Measurements from ENCODE around the gene KNG1.
A peak's percentile ranks its signal among the peaks of the same experiment; 100 is the strongest.
"Not testable (repeated sequence)": the region's sequence is repeated elsewhere in the genome, so short reads cannot be mapped to it uniquely, and the experiment has no call there.

The KNG1 gene

DNA sequence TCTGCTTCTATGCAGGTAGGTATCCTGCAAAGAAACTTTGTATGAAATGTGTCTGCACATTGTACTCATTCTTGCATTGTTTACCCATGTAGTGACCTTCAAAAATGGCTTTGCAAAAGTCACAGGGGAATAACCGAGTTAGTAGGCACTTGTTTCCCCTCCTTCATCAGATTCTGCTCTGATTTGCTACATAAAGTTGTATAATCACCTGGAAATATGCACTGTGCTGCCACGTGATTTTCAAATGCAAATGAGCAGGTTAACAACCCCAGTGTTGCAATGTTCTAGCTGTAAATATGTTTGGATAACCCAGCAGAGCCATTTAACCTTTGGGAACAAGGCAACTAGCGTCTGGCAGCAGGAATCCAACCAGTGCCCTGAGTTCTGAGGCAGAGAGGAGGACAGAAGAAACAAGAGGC, at the start of gene KNG1:
Gene KNG1, plus strand, starts transcription at position 321 of the 419 bp plus-strand sequence. CDS start 184 bp downstream, outside the sequence.
- no peak for DNase-seq

DNA sequence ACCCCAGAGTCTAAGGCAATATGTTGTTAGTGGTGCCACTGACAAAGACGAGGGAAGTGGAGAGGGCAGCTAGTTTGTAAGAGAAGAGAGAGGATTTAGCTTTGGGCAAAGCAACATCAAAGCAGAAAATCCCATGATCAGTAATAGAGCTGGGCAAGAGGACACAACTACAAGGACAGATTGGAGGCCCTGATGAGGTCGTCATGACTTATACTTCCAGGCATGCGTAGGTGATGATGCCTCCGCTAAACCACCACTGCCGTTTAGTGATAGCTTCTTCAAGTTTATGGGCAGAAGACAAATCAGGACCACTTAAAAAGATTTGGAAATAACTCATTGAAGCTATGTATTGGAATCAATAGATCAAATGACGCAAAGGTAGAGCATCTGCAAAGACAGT, 48.7 kb upstream of the KNG1 start:
- DNase-seq: no peak

DNA sequence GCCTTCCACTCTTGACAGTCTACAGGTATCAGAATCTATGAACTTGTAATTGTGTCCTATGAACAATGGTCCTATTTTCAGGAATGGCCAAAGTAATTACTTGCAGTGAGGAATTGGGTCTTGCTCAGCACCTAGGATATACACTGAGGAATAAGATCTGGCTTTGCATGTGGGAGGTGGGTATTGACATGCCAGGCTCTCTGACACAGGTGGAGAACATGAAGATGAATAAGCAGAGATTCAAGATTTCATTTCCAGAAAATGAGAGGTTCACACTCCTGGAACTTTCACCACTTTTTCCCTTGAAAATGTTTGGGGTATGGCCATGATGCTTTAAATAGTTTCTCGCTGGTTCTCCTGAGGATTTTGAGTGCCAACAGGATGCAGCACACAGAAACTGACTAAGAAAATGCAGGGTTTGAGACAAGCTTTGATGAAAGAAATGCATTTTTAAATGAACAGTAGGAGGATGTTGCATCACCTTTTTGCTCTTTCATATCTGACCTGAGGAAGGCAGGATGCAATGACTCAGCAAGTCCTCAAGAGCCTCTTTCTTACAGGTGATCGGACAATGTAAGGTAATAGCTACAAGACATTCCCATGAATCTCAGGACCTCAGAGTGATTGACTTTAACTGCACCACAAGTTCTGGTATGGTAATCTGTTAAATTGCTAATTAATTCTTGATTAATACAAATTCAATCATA, 47.6 kb upstream of the KNG1 start:
- no peak for DNase-seq

DNA sequence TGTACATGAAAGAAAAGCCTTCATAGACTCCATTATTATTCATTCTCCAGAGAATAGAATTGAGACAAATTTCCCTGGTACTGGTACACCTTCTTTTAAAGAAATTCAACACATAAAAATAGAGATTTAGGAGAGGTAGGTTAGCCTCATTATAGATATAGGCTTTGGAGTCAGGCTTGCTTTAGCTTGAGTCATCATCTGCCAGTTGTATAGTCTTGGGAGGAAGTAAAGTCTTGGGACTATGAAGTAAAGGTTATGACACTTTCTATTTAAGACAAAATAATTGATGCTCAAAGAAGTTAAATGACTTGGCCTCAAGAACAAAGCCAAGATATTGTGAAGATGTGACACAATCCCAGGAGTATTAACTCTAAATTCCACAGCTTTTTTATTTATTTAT, 47.0 kb upstream of the KNG1 start:
- DNase-seq: no peak

DNA sequence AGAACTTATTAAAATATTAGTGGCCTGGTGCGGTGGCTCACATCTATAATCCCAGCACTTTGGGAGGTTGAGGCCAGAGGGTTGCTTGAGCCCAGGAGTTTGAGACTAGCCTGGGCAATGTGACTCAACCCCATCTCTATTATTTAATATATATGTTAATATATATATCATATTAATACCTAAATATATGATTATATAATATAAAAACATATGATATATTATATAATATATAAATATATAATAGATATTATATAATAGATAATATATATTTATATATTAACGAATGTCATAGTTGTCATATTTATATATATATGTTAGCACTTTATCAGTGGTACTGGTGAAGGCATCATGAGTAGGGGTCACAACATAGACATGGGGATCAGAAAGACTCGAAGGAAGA, 46.1 kb upstream of the KNG1 start:
- DNase-seq: no peak

DNA sequence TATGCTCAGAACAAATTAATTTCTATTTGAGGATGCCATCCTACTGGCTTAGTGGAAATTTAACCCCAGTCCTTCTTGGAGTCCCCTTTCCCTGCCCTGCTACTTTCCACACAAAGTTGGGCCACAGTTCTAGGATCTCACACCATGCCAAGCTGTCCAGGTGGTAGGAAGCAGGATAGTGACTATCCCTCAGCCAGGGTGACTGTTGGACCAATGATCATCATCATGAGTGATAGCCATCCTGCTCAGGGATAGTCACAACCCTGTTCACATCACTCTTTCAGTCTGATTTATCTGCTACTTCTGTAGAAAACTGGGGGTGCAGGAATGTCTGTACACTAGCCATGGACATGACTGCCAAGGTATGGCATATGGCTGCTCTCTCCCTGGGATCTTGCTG, 38.6 kb upstream of the KNG1 start:
- no peak for DNase-seq

DNA sequence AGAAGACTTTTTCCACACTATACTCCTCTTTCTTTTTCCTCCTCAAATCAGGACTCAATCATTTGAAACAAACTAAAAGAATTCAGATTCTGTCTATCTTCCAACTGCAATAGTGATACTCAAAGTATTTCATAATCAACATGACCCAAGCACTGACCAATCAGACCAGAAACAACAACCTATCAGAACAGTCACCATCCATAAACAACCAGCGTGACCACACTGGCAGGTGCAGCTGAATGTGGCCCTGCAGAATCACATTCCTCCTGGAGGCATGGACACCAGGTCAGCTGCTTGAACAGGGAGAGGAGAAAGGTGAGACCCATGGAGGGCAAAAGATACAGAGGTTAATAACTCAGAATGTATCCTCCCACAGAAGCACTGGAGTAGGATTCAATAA, 38.0 kb upstream of the KNG1 start:
- DNase-seq: no peak

DNA sequence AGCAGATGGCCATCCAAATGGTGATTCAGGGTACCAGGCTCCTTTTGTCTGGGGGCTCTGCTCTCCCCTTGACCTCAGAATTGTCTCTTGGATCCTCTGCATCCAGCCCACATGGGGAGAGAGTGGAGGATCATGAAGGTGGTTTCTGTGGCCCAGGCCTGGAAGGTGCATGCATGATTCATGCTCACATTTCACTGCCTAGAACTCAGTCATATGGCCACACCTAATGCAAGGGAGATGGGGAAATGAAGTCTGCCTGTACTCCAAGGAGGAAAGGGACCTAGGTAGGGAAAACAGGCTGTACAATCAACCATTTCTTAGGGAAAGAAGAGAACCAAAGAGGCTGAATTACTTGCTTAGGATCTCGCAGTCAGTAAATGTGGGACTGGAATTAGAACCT, 36.3 kb upstream of the KNG1 start:
- DNase-seq: no peak

DNA sequence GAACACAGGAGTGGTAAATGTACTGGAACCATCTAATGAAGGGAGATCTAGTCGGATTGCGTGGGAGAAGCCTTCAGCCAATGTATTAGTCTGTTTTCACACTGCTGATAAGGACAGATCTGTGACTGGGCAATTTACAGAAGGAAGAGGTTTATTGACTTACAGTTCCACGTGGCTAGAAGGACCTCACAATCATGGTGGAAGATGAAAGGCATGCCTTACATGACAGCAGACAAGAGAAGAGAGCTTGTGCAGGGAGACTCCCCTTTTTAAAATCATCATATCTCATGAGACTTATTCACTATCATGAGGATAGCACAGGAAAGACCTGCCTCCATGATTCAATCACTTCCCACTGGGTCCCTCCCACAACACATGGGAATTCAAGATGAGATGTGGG, 34.3 kb upstream of the KNG1 start:
- DNase-seq: no peak

DNA sequence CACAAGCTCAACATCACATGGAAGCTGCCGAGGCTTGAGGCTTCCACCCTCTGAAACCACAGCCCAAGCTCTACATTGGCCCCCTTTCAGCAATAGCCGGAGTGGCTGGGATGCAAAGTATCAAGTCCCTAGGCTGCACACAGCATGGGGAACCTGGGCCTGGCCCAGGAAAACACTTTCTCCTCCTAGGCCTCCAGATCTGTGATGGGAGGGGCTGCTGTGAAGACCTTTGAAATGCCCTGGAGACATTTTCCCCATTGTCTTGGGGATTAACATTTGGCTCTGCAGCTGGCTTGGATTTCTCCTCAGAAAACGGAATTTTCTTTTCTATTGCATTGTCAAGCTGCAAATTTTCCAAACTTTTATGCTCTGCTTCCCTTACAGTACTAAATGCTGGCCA, 33.2 kb upstream of the KNG1 start:
- no peak for DNase-seq

DNA sequence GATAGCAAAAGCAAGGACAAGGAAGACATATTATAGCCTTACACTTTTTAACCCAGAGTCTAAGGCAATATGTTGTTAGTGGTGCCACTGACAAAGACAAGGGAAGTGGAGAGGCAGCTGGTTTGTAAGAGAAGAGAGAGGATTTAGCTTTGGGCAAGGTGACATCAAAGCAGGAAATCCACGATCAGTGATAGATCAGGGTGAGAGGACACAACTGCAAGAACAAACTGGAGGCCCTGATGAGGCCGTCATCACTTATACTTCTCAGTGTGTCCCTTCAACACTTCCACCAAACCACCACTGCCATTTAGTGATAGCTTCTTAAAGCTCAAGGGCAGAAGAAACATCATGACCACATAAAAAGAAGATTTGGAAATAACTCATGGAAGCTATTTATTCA, 30.7 kb upstream of the KNG1 start:
- not testable (repeated sequence) for DNase-seq

DNA sequence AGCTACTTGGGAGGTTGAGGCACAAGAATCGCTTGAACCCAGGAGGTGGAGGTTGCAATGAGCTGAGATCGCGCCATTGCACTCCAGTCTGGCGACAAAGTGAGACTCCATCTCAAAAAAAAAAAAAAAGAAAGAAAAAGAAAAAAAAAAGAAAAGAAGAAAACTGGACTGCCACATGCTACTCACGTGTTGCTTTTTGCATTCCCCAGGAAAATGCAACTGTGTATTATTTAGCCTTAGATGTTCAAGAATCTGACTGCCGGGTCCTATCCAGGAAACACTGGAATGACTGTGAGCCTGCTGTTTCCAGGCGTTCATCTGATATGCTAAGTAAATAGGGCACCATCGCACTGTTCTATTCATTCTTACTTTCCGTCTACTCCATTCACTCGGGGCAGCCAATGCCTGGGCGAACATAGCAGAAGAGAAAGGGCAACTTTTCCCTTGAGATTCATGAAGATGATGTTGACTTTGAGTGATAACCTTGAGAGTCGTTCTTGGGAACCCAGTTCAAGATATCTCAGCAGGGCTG, 30.0 kb upstream of the KNG1 start:
- no peak for DNase-seq

DNA sequence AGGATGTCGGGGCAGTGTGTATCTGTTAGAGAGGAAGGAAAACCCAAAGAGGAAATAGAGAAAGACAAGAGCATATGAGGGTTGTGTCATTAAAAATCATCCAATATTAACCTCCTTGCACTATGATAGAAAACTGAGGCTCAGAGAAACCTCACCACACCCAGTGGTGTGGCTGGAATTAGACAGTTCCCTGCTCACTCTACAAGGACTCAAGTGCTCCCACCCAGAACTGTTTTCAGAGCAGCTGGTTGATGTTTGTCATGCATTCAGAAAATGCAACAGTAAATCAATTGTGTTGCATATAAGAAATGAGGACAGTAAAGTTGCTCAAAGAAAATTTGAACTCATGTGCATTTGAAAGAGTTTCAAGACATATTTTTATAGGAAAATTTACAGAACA, 26.9 kb upstream of the KNG1 start:
- not testable (repeated sequence) for DNase-seq

DNA sequence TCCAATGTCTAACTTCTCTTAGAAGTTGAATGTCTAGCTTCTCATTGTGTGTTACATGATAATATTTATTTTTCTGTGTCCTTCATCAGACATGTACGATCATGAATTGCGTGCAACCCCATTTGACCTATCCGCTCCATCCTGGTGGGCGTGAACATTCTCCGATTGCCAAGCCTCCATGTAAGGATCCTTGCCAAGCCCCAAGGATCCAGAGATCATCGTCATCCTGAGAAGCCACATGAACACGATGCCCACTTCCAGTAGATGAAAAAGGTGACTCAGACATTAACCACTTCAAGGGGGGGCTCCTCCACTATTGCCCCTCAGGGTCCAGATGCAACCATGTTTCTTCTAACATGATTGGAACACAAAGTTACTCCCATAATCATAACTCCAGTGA, 25.5 kb upstream of the KNG1 start:
- no peak for DNase-seq

DNA sequence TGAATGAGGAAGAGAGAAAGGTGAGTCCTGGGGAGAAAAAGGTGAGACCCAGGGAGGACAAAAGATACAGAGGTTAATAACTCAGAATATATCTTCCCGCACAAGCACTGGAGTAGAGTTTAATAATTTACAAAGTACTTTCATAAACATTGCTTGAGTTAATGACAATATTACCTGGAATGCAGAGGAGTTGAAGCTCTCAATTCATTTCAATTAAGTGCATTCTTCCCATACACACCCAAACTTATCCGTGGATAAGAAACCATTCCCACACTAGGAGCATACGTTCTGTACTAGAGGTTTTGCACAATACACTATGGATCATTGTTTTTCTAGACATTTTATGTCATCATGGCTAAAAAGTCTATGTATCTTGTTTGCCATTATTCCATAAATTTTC, 23.3 kb upstream of the KNG1 start:
- DNase-seq: no peak

DNA sequence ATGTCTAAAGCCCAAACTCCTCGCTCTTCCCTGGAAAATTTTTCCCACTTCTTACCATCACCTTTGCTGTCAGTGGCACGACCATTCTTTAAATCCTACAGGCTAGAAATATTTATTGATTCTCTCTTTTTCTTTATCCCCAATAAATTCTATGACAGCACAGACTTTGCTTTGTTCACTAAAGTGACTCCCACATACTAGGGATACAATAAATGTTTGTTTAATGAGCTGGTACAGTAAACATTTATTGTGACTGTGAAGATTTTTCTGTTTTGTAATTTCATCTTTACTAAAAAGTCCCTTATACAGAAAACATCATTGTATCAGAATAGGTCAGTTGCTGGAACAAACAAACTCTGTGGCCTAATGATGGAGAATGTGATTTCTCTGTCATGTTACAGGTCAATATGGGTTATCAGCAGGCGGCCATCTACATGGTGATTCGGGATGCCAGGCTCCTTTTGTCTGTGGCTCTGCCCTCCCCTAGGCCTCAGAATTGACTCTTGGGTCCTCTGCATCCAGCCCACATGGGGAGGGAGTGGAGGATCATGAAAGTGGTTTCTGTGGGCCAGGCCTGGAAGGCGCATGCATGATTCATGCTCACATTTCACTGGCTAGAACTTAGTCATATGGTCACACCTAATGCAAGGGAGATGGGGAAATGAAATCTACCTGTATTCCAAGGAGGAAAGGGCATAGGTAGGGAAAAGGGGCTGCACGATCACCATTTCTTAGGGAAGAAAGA, 22.7 kb upstream of the KNG1 start:
- no peak for DNase-seq

DNA sequence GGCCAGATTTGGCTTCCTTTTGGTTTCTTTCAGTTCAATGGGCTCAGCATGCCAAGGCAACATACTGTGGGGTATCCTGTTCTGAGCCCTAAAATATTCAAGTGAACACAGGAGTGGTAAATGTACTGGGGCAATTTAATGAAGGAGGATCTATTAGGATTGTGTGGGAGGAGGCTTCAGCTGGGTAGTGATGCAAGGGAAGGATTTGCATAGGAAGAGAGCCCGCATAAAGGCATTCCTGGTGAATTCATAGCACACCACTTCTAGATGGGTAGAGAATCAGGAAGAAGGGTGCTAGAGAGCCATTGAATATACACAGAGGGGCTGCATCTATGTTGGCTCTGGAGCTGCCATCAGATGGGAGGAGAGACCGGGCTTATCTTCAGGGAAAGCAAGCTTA, 20.6 kb upstream of the KNG1 start:
- DNase-seq: no peak

DNA sequence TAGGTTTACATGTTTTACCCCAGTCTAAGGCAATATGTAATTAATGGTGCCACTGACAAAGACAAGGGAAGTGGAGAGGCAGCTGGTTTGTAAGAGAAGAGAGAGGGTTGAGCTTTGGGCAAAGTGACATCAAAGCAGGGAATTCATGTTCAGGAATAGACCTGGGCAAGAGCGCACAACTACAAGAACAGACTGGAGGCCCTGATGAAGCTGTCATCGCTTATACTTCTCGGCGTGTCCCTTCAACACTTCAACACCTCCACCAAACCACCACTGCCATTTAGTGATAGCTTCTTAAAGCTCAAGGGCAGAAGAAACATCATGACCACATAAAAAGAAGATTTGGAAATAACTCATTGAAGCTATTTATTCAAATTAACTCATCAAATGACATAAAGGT, 19.6 kb upstream of the KNG1 start:
- no peak for DNase-seq

DNA sequence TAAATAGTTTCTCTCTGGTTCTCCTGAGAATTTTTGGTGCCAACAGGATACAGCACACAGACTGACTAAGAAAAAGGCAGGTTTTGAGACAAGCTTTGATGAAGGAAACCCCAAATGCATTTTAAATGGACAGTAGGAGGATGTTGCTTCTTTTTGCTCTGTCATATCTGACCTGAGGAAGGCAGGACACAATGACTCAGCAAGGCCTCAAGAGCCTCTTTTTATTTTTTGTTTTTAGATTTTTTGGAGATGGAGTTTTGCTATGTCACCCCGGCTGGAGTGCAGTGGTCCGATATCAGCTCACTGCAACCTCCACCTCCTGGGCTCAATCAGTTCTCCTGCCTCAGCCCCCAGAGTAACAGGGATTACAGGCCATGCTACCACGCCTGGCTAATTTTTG, 16.9 kb upstream of the KNG1 start:
- no peak for DNase-seq

DNA sequence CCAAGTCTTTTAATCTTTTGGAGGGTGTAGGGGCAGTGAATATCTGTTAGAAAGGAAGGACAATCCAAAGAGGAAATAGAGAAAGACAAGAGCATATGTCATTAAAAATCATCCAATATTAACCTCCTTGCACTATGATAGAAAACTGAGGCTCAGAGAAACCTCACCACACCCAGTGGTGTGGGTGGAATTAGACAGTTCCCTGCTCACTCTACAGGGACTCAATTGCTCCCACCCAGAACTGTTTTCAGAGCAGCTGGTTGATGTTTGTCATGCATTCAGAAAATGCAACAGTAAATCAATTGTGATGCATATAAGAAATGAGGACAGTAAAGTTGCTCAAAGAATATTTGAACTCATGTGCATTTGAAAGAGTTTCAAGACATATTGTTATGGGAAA, 14.7 kb upstream of the KNG1 start:
- DNase-seq: not testable (repeated sequence)

DNA sequence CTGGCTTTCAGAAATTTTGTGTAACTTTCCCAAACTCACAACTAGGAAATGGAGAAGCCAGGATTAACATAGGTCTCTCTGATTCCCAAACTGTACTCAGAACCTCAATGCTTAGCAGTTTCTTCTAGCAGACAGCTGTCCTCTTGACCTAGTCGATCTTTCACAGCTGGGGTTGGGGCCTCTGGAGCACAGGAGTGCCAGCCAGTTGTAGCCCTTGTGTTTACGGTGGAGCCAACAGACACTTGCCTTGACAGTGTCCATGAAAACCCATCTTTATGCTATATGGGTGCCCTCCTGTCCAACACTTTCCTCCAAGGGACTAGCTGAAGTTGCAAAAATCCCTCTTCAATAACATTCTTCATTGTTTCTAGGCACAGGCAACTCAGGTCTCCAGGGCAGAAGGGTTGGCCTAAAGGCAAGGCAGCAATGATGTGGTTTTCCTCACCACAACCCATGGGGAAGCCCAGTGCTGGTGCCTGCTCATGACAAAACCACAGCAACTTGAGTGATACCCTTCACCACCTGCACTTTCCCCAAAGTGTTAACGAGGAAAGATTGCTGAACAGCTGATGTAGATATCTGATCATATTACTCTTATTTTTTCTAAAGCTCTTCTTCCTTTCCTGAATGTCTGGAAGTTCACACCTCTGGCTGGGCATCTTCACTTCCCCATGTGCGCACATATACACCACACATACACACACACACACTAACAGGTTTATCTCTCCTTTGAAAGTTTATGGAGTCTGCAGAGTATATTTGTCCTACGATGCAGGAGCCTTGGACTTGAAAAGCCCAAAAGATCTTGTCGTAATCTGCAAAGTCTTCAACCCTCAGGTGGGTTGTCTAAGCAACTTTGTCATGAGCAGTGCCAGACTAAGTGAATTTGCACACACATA, 11.0 kb upstream of the KNG1 start:
- peak; percentile 61 for DNase-seq

DNA sequence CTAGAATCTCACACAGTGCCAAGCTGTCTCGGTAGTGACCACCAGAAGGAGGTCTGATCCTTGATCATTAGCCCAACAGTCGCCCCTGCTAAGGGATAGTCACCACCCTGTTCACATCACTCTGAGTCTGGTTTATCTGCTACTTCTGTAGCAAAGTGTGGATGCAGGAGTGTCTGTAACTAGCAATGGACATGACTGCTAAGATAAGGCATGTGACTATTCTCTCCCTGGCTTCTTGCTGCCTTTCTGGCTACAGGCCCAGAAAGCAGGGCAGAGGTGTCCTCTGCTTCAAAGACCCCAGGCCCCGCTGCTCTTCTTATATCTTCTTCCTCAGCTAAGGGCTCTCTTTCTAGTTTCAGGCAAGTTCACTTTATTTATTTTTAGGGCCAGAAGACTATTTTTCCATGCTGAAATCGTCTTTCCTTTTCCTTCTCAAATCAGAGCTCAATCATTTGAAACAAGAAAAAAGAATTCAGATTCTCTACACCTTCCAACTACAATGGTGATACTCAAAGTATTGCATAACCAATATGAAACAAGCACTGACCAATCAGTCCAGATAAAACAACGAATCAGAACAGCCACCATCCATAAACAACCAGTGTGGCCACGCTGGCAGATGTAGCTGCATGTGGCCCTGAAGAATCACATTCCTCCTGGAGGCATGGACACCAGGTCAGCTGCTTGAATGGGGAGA, 8.0 kb upstream of the KNG1 start:
- no peak for DNase-seq

DNA sequence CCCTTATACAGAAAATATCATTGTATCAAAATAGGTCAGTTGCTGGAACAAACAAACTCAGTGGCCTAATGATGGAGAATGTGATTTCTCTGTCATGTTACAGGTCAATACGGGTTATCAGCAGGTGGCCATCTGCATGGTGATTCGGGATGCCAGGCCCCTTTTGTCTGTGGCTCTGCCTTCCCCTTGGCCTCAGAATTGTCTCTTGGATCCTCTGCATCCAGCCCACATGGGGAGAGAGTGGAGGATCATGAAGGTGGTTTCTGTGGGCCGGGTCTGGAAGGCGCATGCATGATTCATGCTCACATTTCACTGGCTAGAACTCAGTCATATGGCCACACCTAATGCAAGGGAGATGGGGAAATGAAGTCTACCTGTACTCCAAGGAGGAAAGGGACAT, 6.5 kb upstream of the KNG1 start:
- DNase-seq: not testable (repeated sequence)

Measured in stimulated activated CD4-positive, alpha-beta T cell treated with anti-CD3 and anti-CD28 coated beads, Interleukin-15, amount 100 ng/mL, for 24 hours (primary cell).